HG03280 (cell line): ENCODE measurements around the gene C3orf70.

Source experiments
- ATAC-seq: cut with Tn5 transposase; IDR thresholded peaks from one replicate; pipeline ENCODE4 v1.9.1; 2021; ENCODE audit warnings: mild to moderate bottlenecking, moderate library complexity; ENCODE audit not compliant: unreplicated experiment

The C3orf70 gene

DNA sequence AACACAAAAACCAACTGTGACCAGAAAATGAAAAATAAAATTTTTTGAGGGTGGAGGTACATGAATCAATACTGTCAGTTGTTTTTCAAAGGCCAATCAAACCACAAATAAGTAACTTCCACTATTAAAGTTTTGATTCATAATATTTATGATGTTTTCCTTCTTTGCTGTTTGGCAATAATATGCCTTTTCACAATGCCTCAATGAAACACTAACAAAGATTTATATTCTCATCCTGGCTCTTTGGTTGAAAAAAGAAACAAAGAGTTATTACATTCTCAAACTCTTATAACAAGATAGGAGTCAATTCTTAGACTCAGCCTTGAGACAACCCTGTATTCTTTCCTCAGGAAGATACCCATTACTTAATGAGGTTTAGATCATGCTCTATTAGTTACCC, 63.1 kb downstream of the C3orf70 start:
- ATAC-seq, result no peak

DNA sequence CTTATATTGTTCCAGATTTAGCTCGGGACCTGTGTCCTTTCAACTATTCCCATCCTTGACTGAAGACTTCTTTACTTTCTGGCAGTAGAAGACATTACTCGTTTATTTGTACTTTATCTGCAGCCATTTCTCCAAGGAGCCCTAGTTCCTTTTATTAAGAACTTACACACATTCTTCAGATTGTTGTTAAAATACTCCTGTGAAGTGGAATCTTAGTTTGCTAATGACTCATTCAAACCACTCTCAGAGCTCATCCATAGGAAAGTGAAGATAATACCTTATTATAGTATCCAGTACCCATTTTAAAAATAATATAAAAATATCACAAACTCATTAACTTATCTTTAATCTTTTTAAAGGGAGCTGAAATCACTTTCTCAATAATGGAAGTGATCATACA, 63.5 kb downstream of the C3orf70 start:
- ATAC-seq, result no peak

DNA sequence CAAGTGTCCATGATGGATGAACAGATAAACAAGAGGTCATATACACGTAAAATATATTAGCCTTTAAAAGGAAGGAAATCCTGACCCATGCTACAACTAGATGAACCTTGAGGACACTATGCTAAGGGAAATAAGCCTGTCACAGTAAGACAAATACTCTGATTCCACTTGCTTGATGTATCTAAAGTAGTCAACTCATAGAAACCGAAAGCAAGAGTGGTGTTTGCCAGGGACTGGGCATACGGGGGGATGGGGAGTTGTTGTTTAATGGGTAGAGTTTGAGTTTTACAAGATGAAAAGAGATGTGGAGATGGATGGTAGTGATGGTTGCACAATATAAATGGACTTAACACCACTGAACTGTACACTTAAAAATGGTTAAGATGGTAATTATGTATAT, 65.4 kb downstream of the C3orf70 start:
- ATAC-seq, result no peak

GRCh38 chr3:185084901-185085300, 68.0 kb downstream of the C3orf70 start:
- ATAC-seq, result no peak

DNA sequence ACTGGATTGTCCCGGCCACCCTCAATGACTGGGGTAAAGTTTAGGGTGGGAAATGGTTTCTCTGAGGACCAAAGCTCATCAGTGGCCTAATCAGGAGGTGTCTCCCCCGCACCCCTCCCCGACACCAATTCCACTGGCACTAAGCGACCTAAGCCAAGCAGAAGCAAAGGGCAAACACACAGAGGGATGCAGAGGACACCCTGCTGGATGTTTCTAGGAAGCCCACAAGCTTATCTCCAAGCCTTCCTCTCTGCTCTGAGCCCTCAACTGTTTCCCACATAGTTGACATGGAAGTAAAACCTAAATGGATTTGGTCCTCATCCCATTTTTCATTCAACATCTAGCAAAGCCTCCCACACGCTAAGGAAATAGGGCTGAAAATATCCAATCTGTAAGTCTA, 68.5 kb downstream of the C3orf70 start:
- ATAC-seq, result no peak

GRCh38 chr3:185082829-185083228, 70.0 kb downstream of the C3orf70 start:
- ATAC-seq, result no peak

- ATAC-seq, result no peak
Observed at GRCh38 chr3:185082149-185082548, 70.7 kb downstream of the C3orf70 start.

GRCh38 chr3:185081521-185081920, 71.3 kb downstream of the C3orf70 start:
- ATAC-seq, result no peak

GRCh38 chr3:185079625-185080024, 73.2 kb downstream of the C3orf70 start:
- no peak for ATAC-seq

- no peak for ATAC-seq
Observed at GRCh38 chr3:185076219-185076618, 76.6 kb downstream of the C3orf70 start.

DNA sequence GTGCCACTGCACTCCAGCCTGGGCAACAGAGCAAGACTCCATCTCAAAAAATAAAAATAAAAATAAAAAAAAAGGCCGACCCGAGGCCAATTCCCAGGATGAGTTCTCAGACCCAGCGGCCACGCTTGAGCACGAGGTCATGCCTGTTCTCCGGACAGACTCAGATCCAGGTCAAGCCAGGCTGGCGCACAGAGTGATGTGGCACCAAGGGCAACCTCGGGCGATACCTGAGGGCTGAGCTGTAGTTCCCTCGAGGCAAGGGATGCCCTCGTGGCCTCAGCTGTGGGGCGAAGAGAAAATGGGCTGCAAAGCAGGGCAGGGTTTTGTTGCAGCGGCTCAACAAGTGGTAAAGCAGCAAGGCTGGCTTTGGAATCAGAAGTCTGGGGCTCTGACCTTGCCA, 77.3 kb downstream of the C3orf70 start:
- no peak for ATAC-seq

- no peak for ATAC-seq
Observed at GRCh38 chr3:185071287-185071800, 81.5 kb downstream of the C3orf70 start.

DNA sequence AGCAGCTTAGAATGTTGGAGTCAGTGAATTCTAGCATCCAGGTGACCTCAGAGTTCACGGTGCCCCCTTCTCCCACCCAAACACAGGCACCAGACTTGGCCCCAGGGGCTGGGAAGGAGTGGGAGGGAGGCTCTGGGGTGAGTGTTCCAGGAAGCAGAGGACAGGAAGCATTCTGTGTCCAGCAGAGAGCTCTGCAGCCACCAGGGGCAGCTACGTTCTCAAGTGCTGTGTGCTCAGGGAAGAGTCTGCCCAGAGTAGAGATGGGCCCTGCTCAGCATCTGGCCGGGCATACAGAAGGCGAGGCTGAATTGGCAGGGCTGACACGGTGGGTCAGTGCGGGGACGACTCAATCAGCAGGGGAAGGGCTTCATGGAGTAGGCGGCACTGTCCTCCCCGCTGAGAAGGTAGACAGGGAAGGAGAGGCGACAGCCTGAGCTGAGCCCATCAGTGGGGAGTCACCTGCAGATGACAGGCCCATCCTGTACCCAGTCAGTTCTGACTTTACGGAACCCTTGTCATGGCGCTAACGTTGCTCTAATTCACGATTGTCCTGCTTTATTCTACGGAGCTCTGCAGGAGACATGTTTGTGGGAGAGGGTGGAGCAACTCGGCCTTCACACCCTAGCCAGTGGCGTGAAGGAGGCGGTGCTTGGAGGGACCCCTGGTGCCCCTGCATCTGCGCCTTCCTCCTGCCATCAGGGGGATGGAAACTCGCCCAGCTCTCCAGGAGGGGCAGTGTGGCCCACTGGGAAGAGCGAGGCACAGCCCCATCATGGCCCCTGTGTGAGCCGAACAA, 82.2 kb downstream of the C3orf70 start:
- ATAC-seq, result no peak

DNA sequence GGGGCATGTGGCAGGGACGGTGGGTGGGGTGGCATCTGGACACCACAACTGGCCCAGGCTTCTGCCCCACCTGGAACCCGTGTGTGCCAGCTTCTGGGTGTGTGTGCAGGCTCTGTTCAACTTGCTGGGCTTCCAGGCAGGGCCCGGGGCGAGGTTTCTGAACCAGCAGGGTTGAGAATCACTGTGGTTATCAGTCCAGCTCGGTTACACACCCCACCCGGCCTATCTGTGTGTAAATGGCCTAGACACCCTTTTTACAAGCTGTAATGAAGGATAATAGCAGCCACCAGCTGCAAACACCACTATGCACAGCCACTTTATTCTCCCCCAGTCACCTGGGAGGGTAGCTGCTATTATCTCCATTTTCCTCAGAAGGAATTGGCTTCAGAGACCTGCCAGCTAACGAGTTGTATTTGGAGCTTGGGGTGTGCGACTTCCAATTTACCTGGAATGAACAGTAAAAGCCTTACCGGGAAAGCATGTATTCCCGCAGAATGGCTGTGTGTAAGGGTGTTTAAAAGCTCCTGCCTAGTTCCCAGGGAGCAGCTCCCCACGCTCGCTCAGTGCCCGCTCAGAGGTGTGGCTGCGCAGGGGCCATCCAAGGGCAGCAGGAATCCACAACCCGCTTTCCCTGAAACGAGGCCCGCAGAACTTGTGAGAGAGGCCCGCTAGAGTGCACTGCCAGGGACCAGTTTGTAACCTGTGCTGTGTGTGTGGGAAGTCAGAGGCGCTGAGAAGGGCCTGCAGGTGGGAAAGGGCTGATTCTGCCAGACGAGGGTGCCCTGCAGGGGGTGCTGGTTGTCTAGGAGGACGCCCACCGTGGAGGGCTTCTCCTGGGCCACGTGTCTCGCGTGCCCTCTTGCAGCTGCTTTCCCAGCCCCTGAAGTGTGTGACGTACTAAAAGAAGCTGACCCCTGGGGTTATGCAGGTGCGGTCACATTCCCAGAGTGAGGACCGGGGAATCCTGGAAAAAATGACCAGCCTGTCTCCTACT, 83.5 kb downstream of the C3orf70 start:
- ATAC-seq, result no peak

DNA sequence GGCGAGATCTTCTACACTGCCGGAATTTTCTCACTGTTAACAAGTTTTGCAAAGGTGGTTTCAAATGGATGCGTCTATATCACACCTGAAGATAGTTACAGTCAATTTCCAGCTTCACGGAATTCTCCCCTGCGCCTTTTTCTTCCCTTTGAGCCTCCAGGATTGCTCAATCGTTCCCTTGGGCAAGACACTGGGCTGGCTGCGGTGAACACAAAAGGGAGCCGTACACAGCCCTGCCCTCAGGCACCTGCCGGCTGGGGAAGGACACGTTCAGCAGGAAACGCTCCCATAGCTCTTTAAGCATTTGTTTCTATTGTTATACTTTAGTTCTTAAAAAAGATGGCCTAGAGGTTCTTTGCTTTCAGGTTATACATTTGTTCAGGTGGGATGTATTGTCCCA, 85.7 kb downstream of the C3orf70 start:
- no peak for ATAC-seq

GRCh38 chr3:185066251-185066650, 86.6 kb downstream of the C3orf70 start:
- ATAC-seq, result no peak

- no peak for ATAC-seq
Observed at GRCh38 chr3:185065059-185065458, 87.8 kb downstream of the C3orf70 start.

GRCh38 chr3:185063431-185063830, 89.4 kb downstream of the C3orf70 start:
- no peak for ATAC-seq

- ATAC-seq, result no peak
Observed at GRCh38 chr3:185062191-185062590, 90.7 kb downstream of the C3orf70 start.

- no peak for ATAC-seq
Observed at GRCh38 chr3:185060655-185061054, 92.2 kb downstream of the C3orf70 start.

DNA sequence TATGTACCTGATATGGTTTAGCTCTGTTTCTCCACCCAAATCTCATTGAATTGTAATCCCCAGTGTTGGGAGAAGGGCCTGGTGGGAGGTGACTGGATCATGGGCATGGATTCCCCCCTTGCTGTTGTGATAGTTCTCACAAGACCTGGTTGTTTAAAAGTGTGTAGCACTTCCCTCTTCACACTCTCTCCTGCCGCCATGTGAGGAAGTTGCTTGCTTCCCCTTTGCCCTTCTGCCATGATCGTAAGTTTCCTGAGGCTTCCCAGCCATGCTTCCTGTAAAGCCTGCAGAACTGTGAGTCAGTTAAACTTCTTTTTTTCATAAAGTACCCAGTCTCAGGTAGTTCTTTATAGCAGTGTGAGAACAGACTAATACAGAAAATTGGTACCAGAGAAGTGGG, 93.1 kb downstream of the C3orf70 start:
- no peak for ATAC-seq

DNA sequence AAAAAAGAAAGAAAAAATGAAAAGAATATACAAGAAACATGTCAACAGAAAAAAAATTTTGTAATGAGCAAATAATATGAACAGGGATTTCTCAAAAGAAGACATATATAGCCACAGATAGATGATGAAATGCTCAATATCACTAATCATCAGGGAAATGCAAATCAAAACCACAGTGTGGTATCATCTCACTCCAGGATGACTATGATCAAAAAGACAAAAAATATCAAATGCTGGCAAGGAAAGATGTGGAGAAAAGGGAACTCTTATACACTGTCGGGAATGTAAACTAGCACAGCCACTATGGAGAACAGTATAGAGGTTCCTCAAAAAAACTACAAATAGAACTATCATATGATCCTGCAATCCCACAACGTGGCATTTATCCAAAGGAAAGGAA, 94.1 kb downstream of the C3orf70 start:
- no peak for ATAC-seq
